HG02938 (cell line): Measurements from ENCODE around the gene ATP6V1B1.

ENCODE experiments used
- ATAC-seq: cut with Tn5 transposase; IDR thresholded peaks from one replicate; pipeline ENCODE4 v1.9.1; 2021; ENCODE audit warnings: mild to moderate bottlenecking, moderate library complexity; ENCODE audit not compliant: unreplicated experiment

Gene ATP6V1B1

DNA sequence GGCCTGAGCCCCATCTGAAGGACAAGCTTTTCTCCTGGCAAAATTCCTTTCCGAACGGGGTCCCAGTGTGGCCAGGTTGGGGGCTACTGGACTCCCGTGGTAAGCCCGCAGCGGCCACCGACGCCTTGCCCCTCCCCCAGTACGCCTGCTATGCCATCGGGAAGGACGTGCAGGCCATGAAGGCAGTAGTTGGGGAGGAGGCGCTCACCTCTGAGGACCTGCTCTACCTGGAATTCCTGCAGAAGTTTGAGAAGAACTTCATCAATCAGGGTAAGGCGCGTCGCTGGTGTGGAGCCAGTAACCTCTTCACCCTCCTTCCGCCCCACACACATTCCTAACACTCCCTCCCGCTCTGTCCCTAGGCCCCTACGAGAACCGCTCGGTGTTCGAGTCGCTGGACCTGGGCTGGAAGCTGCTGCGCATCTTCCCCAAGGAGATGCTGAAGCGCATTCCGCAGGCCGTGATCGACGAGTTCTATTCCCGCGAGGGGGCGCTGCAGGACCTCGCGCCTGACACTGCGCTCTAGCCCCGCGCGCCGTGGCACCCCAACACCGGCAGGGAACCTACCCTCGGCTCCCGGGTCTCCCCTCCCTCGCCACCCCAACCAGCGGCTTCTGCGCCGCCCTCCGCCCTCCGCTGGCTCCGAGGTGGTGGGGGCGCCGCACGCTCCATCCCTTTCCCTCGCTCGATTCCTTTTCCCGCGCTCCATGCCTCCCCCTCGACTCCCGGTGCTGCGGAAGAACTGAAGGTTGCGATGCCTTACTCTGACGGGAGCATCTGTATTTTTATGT, 29.1 kb downstream of the ATP6V1B1 start:
- ATAC-seq, result peak; percentile 61

DNA sequence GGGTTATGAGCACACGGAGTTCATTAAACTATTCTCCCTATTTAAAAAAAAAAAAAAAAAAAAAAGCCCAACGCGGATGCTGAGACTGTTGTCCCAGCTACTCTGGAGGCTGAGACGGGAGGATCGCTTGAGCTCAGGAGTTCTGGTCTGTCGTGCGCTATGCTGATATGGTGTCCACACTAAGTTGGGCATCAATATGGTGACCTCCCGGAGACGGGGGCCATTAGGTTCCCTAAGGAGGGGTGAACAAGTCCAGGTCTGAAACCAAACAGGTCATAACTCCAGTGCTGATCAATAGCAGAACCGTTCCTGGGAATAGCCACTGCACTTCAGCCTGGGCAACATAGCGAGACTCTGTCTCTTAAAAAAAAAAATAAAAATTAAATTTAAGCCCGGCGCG, 29.8 kb downstream of the ATP6V1B1 start:
- no peak for ATAC-seq

DNA sequence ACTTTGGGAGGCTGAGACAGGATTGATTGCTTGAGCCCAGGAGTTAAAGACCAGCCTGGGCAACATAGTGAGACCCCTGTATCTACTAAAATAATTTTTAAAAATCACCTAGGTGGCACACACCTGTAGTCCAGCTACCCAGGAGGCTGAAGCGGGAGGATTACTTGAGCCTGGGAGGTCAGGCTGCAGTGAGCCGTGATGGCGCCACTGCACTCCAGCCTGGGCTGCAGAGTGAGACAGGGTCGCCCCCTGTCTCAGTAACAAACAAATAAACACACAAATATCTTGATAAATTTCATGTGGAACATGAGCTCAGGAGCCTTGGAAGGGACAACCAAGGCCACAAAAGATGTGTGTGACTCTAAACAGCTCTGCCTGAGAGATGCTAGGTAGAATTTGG, 31.0 kb downstream of the ATP6V1B1 start:
- ATAC-seq, result no peak

DNA sequence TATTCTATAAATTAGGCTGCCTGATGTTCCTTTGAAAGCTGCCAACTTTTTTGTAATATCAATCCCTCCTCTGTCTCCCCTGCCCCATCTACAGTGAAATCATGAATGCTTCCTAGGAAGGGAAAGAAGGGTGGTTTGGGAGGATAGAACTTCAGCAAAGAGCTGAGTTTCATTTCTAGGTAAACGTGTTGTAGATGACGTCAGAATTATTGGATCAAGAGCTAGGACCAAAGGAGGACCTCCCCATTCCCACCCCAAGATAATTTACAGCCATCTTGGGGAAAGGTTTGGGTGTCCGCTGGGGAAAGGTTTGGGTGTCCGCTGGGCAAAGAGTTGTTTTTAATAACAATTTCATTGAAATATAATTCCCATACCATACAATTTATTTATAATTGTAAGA, 31.5 kb downstream of the ATP6V1B1 start:
- no peak for ATAC-seq

DNA sequence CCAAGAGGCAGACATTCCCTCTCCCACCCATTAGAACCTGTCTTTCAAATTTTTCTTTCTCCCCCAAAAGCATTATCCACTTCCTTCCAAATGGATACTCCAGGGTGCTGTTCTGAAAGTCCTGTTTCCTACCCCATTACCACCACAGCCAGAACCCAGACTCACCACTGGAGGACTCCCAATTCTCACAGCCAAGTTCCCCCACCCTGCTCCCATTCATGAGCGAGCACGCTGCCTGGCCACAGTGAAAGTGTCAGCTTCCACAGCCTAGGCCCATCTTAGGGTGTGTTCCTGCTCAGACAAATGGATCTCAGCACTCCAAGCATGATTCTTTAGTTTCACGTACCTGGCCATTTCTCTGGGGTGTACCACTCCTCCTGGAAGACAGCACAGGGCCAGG, 38.9 kb downstream of the ATP6V1B1 start:
- ATAC-seq, result no peak

DNA sequence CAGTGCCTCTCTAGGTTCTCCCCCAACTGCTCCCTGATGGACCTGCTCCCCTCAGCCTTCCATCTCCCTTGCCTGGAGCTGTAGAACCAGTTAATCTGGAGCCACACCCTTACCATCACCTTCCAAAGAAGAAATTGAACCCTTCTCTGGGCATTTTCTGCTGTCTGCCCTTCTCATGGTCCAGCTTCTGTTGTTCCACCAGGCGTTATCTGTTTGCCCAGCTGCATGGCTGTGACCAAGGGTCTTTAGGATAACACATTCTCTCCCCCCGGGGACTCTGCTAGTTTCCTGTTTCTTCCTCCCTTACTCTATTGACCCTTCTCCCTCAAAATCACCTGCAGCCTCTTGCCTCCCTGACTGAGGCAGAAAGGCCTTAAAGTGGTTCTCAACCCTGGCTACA, 39.5 kb downstream of the ATP6V1B1 start:
- no peak for ATAC-seq

DNA sequence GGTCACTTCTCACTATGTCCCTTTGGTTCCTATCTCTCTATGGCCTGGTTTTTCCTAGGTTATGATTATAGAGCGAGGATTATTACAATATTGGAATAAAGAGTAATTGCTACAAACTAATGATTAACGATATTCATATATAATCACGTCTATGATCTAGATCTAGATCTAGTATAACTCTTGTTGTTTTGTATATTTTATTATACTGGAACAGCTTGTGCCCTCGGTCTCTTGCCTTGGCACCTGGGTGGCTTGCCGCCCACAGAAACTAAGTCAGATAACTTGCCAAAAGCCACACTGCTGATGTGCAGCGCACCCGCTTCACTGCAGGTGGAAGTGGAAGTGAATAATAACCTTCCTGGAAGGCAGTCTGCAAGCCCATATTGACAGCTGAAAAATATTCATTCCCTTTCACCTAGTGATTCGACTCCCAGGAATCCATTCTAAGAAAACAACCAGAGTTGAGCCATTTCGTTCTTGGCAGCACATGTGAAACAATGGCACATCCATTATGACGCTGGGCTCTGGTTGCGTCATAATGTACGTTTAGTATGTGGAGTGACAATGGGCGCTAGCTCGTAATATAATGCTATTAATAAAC, 42.0 kb downstream of the ATP6V1B1 start:
- no peak for ATAC-seq

DNA sequence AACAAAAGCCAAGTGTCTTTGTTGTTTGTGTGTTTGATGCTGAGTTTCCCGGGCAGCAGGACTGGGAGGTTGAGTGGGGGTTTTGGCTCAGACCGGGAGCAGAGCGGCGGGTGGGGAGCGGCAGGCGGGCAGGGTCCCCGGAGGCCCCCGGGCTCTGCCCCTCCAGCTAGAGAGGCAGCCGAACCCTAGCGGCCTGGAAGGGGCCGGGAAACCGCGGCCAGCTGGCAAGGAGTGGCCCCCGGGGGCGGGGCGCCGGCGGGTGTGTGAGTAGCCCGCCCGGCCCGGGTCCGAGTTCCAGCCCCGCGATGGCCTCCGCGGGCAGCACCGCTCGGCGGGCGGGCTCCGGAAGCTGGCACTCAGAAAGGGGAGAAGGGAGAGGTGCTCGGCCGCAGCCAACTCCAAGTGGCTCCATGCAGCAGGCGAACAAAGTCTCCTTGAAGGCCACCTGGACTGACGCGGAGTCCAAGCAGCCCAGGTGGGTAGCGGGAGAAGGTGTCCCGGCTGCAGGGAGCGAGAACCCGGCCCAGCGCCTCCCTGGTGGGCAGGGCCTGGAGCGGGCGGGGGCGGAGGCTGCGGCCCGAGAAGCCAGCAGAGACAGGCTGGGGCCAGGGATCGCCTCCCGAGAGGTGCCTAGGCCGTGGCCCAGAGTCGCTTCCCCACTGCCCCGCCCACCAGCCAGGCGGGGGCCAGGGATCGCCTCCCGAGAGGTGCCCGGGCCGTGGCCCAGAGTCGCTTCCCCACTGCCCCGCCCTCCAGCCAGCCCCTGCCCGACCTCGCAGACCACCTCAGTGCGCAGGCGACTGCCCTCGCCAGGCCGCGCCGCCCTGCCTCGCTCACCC, 42.9 kb downstream of the ATP6V1B1 start, which contains the start of gene ANKRD53:
Gene ANKRD53 (plus strand): TSS at position 290 of the 839 bp plus-strand sequence. CDS start 16 bp downstream, at position 306.
- no peak for ATAC-seq

DNA sequence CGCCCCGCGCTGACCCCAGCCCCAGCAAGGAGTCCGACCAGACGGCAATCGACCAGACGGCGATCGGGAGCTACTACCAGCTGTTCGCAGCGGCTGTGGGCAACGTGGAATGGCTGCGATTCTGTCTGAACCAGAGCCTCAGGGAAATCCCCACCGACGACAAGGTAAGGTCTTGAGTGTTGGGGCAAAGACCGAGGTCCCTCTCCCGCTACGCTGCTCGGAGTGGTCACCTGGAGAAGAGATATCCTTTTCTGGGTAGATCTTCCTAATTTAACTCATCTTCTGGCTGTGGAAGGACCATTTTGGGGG, 43.4 kb downstream of the ATP6V1B1 start:
- ATAC-seq, result no peak

DNA sequence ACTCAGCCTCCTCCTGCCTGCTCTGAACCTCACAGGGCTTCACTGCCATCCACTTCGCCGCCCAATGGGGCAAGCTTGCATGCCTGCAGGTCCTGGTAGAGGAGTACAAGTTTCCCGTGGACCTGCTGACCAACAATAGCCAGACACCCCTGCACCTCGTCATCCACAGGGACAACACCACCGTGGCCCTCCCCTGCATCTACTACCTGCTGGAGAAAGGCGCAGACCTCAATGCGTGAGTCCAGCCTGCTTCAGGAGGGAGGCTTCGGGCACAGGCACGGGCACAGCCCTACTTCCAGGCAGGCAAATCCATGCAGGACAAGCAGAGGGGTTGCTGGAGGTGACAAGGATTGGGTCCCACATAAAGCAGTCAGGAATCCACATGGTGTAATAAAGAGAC, 43.9 kb downstream of the ATP6V1B1 start:
- ATAC-seq, result no peak

DNA sequence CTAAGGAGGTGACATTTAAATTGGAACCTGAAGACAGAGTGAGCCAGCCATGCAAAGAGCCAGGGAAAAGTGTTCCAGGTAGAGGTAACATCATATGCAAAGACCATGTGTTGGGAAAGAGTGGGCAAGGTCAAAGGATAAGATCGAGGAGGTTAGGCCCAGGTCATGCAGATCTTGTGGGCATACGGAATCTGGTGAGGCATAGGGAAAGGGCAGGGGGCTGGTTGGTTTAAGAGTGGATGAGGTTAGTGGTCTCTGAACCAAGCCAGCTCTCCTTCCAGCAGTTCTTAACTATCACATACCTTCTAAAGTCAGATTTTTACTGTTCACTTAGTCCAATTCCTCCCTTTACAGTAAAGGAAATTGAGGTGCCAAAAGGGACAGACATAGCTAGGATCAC, 45.7 kb downstream of the ATP6V1B1 start:
- no peak for ATAC-seq

DNA sequence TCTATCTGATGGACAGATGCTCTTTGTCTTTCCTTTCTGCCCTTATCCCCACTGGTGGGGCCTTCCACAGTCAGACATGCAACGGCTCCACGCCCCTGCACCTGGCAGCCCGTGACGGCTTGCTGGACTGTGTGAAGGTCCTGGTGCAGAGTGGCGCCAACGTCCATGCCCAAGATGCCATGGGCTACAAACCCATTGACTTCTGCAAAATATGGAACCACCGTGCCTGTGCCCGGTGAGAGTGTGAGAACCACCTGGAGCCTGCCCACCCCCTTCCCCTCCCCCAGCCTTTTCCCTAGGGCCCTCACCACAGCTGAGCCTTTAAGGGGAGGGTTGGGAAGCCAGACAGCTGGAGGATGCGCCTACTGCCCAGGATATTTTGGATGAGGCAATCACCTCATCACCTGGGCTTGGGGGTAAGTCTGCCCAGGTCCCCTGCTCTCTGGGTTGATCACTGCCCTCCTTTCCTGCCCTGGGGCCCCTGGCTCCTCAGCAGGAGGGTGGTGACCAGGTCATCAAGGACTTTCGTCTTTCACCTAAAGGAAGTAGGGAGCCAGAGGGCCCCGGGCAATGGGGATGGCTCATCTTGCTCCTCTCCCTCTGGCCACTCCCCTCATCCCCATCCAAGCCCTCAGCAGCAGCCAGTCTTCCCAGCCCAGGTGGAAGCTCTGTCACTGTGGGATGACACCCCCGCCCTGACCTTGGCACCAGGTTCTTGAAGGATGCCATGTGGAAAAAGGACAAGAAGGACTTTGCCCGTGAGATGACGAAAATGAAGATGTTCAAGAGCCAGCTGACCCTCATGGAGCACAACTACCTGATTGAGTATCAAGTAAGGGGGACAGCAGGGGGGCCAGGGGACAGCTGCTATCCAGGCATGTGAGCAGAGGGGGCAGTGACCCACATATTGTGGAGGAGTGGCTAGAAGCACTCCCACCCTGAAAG, 46.4 kb downstream of the ATP6V1B1 start:
- ATAC-seq, result no peak

DNA sequence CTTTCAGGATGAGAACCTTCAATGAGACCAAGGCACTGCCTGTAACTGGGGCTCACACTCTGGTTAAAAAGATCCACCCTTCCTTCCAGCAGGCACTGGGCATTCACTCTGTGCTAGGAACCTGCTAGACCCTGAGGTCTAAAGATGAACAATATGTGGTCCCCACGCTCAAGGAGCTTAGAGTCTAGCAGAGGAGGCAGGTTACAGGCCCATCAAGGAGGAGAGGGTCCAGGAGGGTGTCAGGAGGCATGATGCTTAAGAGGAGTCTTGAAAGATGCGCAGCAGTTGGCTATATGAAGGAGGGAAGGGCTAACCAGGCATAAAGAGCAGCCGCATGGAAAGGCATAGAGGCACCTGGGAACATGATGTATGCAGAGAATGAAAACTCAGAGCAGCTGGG, 47.3 kb downstream of the ATP6V1B1 start:
- no peak for ATAC-seq

DNA sequence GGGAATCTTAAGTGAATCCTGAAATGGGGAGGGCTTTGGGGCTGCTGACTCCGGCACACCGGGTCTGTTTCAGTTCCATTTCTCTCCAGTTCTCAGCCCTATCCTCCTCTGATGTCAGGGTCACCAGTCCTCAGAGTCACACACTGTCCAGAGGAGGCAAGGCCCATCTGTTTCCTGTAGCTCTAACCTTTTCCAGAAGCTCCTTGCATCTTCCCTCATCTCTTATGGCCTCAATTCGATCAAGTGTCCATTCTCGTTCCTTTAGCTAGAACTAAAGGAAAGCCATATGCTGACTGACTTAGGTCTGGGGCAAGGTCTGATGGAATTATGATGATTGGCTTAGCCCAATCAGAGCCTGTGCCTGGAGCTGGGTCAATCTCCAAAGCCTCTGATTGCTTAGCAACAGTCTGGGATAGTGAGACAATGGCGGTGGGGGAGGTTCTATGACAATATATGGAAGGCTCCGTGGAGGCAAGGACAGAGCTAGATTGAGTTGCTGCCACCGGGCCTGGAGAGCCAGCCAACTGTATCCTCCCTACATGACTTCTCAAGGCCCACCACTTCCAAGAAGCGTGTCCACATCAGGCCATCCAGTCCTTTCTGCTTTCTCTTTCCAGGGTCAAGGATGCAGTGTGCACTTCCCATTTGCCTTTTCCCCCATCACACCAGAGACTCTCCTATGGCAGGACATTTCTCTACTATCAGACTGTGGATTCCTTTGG, 48.0 kb downstream of the ATP6V1B1 start:
- ATAC-seq, result no peak

DNA sequence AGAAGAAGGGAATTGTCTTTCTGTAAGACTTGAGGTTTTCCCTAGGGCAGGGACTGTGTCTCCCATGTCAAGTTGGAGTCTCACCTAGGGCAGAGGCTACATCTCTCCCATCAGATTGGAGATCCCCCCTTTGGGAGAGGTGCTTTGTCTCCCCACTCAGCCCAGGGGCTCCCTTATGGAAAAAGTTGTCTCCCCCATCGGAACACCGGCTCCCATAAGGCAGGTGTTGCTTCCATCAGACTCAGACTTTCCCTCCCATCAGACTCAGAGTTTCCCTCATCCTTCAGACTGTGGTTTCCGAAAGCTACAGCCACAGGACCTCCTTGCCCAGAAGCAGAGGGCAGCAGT, 48.5 kb downstream of the ATP6V1B1 start:
- ATAC-seq, result no peak

DNA sequence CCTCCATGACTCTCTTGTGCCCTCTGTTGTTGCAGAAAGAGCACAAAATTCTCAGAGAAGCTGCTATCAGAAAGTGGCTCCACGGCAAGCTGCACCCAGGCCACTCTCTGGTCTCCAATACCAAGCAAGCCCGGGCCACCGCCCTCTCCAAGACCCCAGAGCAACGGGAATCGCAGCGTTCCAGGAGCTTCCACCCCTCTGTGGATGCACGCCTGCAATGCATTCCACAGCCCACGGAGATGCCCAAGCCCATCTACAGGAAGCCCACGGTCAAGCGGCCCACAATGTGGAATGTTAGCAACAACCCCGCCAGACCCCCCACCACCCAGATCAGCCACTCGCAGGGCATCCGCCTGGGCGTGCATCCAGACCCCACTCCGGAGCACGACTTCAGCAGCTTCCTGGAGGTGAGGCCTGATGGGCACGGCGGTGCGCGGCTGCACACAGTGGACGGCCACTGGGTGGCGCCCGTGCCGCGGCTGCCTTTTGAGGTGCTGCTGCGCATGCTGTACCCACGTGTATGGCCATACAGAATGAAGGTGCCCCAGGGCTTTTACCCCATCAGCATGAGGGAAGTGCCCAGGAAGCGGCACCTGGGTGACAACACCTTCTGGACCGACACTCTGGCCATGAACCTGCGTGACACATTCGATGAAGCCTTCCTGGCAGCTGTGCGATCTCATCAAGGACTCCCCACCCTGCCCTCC, 49.0 kb downstream of the ATP6V1B1 start:
- ATAC-seq, result peak; percentile 97

DNA sequence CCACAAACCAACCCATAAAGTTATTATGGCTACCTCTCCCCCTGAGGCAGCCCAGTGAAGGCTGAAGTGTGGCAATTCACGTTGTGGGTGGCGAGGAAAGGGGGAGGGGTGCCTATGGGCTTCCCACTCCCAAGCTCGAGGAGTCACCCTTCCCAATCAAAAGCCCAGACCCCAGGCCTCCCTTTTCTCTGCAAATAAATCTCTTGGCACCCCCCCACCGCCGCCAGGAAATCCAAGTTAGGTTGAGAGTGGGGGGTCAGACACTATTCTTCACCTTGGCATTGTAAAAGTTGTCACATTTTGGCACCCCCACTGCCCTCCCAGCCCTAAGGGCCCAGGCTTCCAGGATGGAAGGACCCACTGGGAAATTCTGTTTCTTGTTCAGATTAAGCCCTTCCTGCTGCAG, 49.6 kb downstream of the ATP6V1B1 start:
- ATAC-seq, result no peak

DNA sequence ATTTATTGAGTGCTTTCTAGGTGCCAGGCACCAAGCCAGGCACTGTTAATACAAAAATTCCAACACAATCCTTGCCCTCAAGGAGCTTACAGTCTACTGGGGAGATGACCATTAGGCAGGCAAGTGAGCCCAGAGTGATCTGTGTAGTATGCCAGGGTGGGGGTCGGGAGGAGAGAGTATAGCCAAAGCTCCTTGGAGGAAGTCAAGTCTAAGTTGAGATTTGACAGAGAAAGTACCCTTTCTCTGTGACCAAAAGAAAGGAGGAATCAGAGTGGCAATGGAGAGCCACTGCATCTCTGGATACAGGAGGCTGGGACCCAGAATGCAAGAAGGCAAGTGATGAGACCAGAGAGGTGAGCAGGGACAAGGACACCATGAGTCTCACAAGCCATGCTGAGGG, 50.3 kb downstream of the ATP6V1B1 start:
- ATAC-seq, result no peak

DNA sequence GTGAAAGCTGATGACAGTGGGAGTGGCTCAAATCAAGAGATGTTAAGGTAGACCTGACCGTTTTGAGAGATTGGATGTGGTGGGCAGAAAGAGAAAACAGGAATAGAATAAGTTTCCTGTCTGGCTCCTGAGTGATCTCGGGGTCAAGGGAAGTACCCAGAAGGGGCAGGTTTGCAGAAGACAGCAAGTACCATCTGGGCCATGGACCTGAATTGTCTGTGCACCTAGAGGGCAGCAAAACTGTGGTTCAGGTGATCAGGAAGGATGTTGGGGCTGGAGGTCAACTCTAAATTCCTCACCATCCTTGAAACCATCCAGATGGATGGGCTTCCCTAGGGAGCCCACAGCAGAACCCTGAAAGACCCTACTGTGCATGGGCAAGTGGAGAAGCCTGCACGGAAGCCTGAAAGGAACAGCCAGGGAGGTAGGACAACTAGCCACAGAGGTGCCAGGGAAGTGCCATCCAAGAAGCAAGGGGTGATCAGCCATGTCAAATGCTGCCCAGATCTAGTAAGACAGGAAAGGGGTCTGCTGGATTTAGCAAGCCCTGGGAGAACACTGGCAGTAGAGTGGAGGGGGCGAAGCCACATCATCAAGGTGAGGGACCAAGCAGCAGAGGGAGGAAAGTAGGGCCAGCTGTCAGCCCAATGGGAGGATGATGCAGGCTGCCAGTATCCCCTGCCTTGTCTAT, 50.9 kb downstream of the ATP6V1B1 start:
- ATAC-seq, result no peak
